CD4-positive, alpha-beta T cell treated with Interferon alpha-2 for 1 hour (primary cell): ENCODE data around the gene CNDP1.

Experiments used
- DNase-seq, 2 donors: peaks; one replicate each; pipeline ENCODE4 v3.0.0-alpha.2; 2020 to 2022

Gene CNDP1

GRCh38 chr18:74507097-74507881 is 27.0 kb upstream of the CNDP1 start:
- DNase-seq = no peak

GRCh38 chr18:74507927-74508326 is 26.4 kb upstream of the CNDP1 start:
- DNase-seq = no peak

DNA sequence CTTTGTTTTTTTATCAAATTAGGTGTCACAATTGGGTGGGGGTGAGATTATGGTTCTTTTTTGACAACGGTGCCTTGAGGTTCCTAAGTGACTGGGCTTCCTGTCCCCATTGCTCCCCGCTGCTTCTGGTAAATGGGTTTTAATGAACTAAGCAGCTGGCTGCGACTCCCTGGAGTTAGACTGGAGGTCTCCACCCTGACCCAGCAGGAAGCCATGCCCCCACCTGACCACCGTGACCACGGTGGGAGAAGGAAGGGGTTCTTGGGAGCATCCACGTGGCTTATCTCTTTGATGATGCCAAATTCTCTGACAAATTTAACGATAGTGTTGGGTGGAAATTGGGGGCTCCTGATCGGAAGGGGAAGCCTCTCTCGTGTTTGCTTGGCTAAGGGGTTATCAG is 25.9 kb upstream of the CNDP1 start:
- DNase-seq = no peak

- DNase-seq = no peak
Observed at GRCh38 chr18:74508821-74509225, 25.5 kb upstream of the CNDP1 start.

GRCh38 chr18:74509856-74510769 is 24.2 kb upstream of the CNDP1 start:
- no peak for DNase-seq

- no peak for DNase-seq
Observed at GRCh38 chr18:74510770-74511095, 23.6 kb upstream of the CNDP1 start.

GRCh38 chr18:74511823-74512222 is 22.5 kb upstream of the CNDP1 start:
- no peak for DNase-seq

GRCh38 chr18:74512321-74513053 is 21.8 kb upstream of the CNDP1 start:
- no peak for DNase-seq

DNA sequence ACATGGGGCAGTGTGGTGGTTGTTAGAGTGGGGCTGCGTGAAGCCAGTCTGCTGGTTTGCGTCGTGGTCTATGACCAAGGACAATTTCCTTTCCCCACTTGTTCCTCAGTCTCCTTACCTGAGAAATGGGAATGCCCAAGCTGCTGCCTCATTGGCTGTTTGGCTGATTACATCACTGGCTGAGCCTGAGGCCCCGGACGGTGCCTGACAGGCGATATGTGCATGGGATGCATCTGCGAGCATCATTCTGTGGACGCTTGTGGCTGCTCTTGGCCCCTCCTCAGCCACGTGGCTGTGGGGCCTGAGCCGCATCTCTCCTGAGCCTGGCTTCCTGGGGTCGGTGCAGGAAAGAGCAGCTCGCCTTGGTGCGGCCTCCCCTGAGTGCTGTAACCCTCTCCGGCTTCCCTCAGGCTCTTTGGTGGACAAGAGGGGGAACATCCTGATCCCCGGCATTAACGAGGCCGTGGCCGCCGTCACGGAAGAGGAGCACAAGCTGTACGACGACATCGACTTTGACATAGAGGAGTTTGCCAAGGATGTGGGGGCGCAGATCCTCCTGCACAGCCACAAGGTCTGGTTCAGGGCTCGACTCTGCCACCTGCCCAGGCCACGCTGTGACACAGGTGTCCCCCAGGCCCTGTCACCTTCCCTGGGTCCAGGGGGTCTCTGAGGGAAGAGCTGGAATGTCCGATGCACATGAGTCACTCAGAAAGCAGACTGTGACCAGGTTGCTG is 21.0 kb upstream of the CNDP1 start:
- no peak for DNase-seq

DNA sequence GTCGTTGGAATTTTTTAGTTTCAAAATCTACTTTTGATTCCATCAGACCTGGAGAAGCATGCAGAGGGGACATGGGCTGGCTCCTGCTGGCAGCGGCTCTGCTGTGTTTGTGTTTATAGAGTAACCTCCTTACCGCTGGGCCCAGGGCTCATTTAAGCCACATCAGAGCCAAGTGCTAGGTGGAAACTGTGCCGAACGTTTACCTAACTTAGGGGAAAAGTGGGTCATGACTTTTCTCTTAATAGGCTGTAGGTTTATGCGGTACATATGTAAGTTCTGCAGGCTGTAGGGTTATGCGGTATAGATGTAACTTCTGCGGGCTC is 20.5 kb upstream of the CNDP1 start:
- no peak for DNase-seq

- DNase-seq = no peak
Observed at GRCh38 chr18:74514860-74515495, 19.3 kb upstream of the CNDP1 start.

GRCh38 chr18:74515620-74516231 is 18.6 kb upstream of the CNDP1 start:
- DNase-seq = no peak

- DNase-seq = no peak
Observed at GRCh38 chr18:74516271-74517235, 17.7 kb upstream of the CNDP1 start.

DNA sequence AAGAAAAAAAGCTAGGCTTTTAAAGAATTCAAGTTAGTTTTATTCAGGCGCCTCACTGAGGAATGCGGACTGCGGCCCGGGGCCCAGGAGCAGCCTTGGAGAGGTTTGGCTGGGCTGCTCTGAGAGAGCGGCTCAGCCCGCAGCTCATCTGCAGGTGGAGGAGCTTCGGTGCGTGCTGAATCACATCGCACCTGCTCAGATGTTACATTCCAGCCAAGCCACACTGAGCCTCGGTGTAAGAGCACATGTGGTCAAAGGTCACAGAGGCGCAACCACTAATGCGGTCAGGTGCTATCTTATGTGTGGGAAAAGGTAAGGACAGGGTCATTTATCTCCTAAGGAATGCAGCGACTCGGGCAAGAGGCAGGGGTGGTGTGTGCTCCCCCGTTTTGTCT is 17.1 kb upstream of the CNDP1 start:
- DNase-seq = no peak

DNA sequence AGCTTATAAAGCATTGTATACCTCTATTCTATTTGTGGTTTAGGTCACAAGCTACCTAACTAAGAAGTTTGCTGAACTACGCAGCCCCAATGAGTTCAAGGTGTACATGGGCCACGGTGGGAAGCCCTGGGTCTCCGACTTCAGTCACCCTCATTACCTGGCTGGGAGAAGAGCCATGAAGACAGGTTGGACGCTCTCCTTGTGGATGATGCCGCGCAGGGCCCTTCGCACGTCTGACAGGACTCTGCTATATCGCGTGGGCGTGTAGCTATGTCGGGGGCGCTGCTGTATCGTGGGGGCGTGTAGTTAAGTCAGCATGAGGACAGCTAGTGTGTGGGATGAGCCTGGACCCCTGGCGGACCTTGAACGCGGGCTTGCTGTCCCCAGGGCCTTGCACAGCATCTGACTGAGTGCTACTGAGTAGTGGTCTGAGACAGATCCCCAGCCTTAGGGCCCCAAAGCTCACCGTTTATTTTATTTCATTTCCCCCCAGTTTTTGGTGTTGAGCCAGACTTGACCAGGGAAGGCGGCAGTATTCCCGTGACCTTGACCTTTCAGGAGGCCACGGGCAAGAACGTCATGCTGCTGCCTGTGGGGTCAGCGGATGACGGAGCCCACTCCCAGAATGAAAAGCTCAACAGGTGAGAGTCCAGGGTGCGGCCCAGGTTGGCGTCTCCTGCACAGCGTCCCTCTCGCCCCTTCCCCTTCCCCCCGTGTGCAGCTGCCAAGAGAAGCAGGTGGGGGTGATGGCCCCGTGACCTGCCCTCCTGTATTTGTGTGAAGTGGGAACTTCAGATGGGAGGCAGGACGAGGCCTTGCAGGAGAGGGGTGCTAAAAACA is 15.6 kb upstream of the CNDP1 start:
- DNase-seq = no peak

GRCh38 chr18:74519320-74520095 is 14.8 kb upstream of the CNDP1 start:
- no peak for DNase-seq

DNA sequence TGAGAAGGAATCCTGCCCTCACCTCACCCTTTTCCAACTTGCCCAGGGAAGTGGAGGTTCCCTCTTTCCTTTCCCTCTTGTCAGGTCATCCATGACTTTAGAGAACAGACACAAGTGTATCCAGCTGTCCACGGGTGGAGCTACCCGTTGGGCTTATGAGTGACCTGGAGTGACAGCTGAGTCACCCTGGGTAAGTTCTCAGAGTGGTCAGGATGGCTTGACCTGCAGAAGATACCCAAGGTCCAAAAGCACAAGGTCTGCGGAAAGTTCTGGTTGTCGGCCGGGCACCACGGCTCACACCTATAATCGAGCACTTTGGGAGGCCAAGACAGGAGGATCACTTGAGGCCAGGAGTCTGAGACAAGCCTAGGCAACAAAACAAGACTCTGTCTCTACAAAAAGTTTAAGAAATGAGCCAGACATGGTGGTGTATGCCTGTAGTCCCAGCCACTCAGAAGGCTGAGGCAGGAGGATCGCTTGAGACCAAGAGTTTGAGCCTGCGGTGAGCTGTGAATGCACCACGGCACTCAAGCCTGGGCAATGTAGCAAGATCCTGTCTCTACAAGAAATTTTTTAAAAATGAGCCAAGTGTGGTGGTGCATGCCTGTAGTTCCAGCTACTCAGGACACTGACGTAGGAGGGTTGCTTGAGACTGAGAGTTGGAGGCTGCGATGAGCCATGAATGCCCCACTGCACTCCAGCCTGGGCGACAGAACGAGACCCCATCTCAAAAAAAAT is 14.0 kb upstream of the CNDP1 start:
- no peak for DNase-seq

- DNase-seq = no peak
Observed at GRCh38 chr18:74521068-74521725, 13.1 kb upstream of the CNDP1 start.
